Loucy (cell line): Measurements from ENCODE around the gene MALAT1.

Source experiments
- EZH2phosphoT487 ChIP-seq: fragments of 200-600 bp; IDR thresholded peaks from 2 replicates; pipeline ENCODE4 v1.6.1; 2018; ENCODE audit warnings: antibody characterized with exemption, mild to moderate bottlenecking, moderate library complexity, borderline replicate concordance
- TF ChIP-seq, protein P1 (sequence below): fragments of 200-600 bp; sonication (generic); conservative IDR thresholded peaks from 2 replicates; pipeline ENCODE4 v1.5.1; 2014; ENCODE audit warnings: mild to moderate bottlenecking, antibody characterized with exemption, low read length

DNA sequence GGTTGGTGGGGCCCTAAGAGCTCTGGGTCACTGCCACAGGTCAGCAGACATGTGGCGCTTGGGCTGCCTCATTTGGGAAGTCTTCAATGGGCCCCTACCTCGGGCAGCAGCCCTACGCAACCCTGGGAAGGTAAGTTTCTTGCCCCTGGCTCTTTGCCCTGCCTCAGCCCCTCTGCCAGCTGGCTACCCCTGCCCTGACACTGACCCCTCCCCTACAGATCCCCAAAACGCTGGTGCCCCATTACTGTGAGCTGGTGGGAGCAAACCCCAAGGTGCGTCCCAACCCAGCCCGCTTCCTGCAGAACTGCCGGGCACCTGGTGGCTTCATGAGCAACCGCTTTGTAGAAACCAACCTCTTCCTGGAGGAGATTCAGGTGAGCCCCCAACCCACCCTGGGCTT, 27.9 kb downstream of the MALAT1 start:
- TF ChIP-seq, protein P1, sequence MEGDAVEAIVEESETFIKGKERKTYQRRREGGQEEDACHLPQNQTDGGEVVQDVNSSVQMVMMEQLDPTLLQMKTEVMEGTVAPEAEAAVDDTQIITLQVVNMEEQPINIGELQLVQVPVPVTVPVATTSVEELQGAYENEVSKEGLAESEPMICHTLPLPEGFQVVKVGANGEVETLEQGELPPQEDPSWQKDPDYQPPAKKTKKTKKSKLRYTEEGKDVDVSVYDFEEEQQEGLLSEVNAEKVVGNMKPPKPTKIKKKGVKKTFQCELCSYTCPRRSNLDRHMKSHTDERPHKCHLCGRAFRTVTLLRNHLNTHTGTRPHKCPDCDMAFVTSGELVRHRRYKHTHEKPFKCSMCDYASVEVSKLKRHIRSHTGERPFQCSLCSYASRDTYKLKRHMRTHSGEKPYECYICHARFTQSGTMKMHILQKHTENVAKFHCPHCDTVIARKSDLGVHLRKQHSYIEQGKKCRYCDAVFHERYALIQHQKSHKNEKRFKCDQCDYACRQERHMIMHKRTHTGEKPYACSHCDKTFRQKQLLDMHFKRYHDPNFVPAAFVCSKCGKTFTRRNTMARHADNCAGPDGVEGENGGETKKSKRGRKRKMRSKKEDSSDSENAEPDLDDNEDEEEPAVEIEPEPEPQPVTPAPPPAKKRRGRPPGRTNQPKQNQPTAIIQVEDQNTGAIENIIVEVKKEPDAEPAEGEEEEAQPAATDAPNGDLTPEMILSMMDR, result no peak
- TF ChIP-seq EZH2phosphoT487, result no peak
